HG02885 (cell line): Measurements from ENCODE around the gene LMAN1L.
A peak's percentile ranks its signal among the peaks of the same experiment; 100 is the strongest.

Experiments used
- ATAC-seq: cut with Tn5 transposase; IDR thresholded peaks from one replicate; pipeline ENCODE4 v1.9.1; 2021; ENCODE audit warnings: mild to moderate bottlenecking; ENCODE audit not compliant: unreplicated experiment, poor library complexity

The LMAN1L gene

GRCh38 chr15:74809956-74810355 lies 2.7 kb upstream of the LMAN1L start:
- no peak for ATAC-seq

- no peak for ATAC-seq
Measured at GRCh38 chr15:74815121-74815934, 2.7 kb downstream of the LMAN1L start.

DNA sequence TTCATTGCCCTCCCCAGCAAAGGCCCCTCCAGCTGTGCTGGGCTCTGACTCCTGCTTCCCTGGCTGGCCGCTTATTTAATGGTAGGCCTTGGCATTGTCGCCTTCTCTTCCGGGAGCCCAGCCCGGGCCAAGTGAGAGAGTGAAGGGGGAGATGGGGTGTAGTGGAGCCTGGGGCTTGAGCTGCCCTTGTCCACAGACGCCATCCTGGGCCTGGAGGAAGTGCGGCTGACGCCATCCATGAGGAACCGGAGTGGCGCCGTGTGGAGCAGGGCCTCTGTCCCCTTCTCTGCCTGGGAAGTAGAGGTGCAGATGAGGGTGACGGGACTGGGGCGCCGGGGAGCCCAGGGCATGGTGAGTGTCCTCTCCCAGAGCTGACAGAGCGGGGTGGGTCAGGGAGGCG lies 3.3 kb downstream of the LMAN1L start:
- ATAC-seq = no peak

DNA sequence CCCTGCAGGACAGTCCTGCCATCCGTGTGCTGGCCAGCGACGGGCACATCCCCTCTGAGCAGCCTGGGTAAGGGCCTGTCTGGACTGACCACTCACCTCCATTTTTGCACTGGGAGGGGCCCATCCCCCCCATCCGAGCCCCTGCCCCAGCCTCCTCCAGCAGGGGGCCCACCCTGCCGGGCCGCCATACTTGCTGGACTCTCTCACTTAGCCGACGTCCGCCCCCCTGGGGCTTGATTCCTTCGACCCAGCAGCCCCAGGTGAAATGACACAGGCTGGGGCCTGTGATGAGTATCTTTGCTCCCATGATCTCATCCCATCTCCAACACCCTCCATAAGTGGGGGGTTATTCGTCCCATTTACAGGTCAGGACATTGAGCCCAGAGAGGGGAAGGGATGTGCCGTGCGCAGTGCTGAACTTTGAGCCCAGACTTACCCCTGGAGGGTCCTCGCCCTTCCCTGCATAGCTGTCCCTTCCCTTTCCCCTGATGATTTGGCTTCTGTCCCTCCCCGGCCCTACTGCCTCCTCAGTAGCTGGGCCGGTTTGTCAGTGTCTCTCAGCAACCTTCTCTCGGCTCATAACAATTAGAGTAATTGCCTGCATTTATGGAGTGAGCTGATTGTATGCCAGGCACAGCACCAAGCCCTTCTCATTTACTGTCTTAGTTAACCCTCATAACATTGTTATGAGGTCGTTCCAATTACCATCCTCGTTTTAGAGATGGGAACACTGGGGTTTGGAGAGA lies 4.2 kb downstream of the LMAN1L start:
- no peak for ATAC-seq

DNA sequence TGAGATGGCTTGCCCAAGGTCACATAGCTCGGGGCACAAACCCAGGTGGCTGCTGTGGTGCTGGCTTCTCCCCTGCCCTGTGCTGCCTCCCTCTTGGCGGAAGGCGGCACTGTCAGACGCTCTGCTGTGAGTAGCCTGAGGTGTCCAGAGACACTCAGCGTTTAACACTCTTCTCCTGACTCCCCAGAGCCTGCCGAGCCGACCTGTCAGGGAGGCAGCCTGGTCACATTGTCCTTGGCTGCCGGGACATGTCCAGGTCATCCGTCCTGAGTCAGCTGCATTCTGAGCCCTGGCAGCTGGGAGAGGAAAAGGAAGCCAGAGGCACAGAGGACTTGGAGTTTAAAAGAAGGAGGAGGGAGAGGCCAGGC lies 4.7 kb downstream of the LMAN1L start:
- ATAC-seq = no peak

- ATAC-seq = no peak
Measured at GRCh38 chr15:74820056-74820455, 7.4 kb downstream of the LMAN1L start.

DNA sequence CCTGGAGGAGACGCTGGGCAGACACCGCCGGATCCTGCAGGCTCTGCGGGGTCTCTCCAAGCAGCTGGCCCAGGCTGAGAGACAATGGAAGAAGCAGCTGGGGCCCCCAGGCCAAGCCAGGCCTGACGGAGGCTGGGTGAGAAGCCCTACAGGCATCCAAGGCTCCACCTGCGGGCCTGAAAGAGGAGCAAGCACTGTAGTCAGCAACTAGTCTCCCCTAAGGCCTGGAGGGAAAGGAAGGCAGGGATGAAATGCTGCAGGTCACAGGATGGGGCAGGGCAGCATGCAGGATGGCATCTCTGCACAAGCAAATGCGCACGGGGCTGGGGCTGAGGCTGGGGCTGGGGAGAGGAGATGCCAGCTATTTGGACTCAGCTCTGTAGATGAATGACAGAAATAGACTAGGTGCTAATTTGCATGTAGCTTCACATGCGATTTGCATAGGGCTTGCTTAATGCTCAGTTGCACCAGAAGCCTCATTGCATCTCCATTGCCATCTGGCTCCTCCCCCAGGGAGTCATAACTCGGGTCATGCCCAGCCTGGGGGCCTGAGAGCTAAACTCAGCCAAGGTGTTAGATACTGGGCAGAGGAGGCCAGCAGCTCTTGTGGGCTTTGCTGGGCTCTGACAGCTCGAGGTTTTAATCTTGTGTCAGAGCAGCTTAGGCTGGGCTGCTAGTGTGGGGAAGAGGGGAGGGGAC lies 8.6 kb downstream of the LMAN1L start:
- ATAC-seq = peak; percentile 64

- no peak for ATAC-seq
Measured at GRCh38 chr15:74821790-74822158, 9.1 kb downstream of the LMAN1L start.

- ATAC-seq = no peak
Measured at GRCh38 chr15:74822233-74822632, 9.6 kb downstream of the LMAN1L start.

DNA sequence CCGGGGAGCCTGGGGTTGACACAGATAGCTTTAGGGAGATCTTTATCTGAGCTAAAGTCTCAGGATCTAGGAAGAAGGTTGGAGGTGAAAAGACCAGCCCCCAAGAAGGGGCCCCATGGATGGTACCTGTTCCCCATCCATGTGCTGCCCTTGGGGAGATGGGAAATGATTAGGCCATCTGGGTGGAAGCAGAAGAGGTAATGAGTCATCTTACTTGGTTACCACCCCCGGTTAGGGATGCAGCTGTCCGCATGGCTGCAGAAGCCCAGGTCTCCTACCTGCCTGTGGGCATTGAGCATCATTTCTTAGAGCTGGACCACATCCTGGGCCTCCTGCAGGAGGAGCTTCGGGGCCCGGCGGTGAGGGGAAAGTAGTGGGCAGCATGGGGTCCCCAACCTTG lies 10.7 kb downstream of the LMAN1L start:
- ATAC-seq = no peak

GRCh38 chr15:74824976-74825375 lies 12.3 kb downstream of the LMAN1L start:
- ATAC-seq = no peak

GRCh38 chr15:74825866-74826265 lies 13.2 kb downstream of the LMAN1L start:
- ATAC-seq = no peak

- no peak for ATAC-seq
Measured at GRCh38 chr15:74826364-74826819, 13.8 kb downstream of the LMAN1L start, which contains the start of gene CPLX3. TSS of gene CPLX3 (plus strand) at chr15:74826627. CDS start at chr15:74826704, 77 bp downstream.

- ATAC-seq = no peak
Measured at GRCh38 chr15:74826921-74827320, 14.3 kb downstream of the LMAN1L start.

DNA sequence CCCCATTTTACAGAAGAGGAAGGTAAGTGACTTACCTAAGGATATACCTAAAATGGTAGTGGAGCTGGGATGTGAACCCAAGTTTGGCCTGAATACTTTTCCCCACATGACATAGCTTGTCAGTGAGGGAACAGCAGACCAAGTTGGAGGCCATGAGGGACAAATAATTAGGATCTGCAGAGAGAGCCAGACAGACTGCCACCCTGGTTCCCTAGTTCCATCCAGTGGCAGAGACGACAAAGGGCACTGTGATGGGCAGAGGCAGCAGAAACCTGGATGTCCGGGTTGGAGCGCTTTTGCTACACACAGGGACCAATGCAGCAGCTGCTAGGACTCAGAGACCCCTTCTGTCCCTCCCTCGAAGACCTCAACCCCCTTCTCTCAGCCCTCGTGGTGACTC lies 15.0 kb downstream of the LMAN1L start:
- no peak for ATAC-seq

- ATAC-seq = no peak
Measured at GRCh38 chr15:74828835-74829234, 16.2 kb downstream of the LMAN1L start.

GRCh38 chr15:74829486-74829885 lies 16.9 kb downstream of the LMAN1L start:
- no peak for ATAC-seq

- ATAC-seq = no peak
Measured at GRCh38 chr15:74829991-74830390, 17.4 kb downstream of the LMAN1L start.

DNA sequence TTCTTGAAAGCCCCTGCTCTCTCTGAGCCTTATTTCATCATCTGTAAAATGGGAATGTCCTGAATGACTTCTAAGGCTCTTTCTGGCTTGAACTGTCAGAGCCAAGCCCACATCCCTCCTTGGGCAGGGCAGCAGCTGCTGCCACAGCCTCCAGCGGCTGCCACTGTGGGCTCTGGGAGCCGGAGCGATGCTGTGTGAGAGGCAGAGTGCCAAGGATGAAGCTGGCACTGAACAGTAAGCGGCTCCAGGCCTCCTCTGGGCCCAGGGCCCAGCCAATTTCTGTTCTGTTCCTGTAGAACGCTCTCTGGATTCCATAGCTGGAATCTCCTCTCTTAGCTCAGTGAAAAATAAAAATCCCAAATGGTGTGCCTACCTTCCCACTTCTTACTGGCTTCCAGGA lies 18.2 kb downstream of the LMAN1L start:
- no peak for ATAC-seq

DNA sequence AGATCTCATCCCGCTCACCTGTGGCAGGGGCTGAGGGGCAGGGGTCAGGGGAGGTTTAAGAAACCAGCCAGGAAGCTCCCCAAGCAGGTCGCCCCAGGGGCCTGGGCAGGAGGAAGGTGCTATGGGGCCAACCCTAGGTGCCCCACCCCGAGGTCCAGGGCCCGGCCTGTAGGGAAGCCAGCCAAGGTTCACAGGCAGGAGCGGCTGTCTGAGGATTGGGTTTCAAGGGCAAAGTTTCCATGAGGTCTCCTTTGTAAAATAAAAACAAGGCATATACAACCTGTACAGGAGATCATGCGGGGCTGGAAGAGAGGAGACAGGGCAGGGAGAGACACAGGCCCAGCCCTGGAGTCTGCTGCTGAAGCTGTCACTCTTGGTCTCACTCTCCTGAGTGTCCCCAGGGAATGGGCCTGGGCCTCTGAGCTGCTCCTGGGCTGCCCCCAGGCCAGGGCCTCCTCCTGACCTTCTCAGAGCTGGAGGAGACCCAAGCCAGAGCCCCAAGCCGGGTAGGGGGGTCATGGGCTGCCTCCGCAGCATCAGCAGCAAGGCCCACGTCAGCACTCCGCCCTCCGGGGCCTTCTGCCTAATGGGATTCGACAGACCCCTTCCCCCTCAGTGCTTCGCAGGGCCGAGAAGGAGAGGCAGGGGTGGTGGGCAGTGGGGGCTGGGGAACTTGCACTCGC lies 19.3 kb downstream of the LMAN1L start:
- ATAC-seq = no peak
